Astrocyte of the spinal cord (primary cell): ENCODE measurements around the gene ZCCHC24.

Experiments used
- DNase-seq: peaks from one replicate; pipeline ENCODE4 v3.0.0; 2011; ENCODE audit warnings: low read depth, low spot score
- H3K4me3 ChIP-seq: 2 replicates; pipeline ENCODE4 v1.5.1; 2011; ENCODE audit warnings: low read depth, mild to moderate bottlenecking, low read length, moderate library complexity
- in situ Hi-C: cut with HindIII; loops from 2 replicates; pipeline ENCODE4 v1.10.0; 2017; ENCODE audit warnings: low sequenced_read_pairs
- TF ChIP-seq, protein P1 (sequence below): IDR thresholded peaks from 2 replicates; pipeline ENCODE4 v1.5.1; 2012; ENCODE audit warnings: low read depth, mild to moderate bottlenecking, low read length, inconsistent platforms

The ZCCHC24 gene

DNA sequence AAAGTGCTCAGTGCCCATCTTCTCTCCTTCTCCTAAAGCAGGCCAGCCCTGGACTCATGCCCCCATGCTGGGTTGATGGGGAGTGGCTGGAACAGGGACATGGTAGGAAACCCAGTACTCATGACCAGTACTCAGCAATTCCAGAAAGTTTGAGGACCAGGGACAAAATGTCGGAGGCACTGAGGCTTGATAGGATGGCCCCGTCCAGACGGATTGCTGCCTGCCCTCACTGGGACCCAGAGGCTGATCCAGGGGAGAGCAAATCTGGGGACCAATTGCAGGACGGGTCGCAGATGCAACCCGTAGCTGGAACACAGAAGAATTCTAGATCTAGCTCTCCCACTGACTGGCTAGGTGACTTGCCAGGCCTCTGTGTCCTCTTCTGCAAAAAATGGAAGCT, 5.1 kb downstream of the ZCCHC24 start:
- DNase-seq: no peak
- no peak overlapping the region for H3K4me3 ChIP-seq
- TF ChIP-seq, protein P1, sequence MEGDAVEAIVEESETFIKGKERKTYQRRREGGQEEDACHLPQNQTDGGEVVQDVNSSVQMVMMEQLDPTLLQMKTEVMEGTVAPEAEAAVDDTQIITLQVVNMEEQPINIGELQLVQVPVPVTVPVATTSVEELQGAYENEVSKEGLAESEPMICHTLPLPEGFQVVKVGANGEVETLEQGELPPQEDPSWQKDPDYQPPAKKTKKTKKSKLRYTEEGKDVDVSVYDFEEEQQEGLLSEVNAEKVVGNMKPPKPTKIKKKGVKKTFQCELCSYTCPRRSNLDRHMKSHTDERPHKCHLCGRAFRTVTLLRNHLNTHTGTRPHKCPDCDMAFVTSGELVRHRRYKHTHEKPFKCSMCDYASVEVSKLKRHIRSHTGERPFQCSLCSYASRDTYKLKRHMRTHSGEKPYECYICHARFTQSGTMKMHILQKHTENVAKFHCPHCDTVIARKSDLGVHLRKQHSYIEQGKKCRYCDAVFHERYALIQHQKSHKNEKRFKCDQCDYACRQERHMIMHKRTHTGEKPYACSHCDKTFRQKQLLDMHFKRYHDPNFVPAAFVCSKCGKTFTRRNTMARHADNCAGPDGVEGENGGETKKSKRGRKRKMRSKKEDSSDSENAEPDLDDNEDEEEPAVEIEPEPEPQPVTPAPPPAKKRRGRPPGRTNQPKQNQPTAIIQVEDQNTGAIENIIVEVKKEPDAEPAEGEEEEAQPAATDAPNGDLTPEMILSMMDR: no peak
- in situ Hi-C loops: no loop called here

DNA sequence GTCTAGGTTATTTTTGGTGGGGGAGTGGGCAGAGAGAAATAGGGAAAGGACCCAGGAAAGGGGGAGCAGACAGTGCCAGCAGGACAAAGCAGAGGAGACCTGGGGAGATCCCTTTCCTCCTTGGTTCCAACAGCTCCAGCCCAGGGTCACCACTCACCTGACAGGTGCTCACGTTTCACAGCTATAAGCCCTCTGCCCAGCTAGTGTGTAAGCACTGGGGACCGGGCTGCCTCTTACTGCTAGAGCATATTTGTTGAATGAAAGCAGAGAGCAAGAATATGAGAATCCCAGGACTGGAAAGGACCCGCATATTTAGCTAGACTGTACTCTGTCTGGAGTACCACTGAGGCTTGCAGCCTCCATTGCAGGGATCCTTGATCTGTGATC, 6.7 kb downstream of the ZCCHC24 start:
- TF ChIP-seq, protein P1: no peak
- in situ Hi-C loops: no loop called here
- DNase-seq: no peak
- H3K4me3 ChIP-seq: no peak overlapping the region

DNA sequence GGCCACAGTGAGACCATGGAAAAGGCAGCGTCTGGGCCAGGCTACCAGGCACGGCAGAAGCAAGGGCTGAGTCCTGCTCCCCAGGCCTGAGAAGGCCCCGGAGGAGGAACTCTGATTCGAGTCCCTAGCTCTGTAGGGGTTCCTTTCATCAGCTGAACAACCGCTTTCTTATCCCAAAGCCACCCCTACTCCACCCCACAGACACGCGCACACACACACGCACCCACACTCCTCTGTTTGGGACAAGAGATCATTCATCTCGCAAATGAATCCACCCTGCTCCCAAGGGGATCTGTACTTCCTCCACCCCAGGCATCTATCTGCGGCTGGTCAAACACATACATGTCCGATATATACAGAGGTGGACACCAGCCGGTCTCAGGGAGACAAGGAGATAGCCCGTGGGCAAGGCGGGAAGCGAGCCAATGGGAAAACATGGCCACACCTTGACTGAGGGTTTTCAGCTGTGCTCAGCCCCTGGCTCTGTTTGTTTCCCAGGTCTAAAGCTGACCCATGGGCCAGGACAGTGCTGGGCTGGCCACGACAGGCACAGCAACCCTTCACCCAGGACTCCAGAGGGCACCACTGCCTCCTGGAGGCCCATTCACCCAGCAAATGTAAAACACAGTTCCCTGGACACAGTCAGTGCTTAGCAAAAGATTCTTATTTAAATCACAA, 7.3 kb downstream of the ZCCHC24 start:
- in situ Hi-C loops: no loop called here
- no peak overlapping the region for H3K4me3 ChIP-seq
- no peak for DNase-seq
- TF ChIP-seq, protein P1: peak; percentile 34

DNA sequence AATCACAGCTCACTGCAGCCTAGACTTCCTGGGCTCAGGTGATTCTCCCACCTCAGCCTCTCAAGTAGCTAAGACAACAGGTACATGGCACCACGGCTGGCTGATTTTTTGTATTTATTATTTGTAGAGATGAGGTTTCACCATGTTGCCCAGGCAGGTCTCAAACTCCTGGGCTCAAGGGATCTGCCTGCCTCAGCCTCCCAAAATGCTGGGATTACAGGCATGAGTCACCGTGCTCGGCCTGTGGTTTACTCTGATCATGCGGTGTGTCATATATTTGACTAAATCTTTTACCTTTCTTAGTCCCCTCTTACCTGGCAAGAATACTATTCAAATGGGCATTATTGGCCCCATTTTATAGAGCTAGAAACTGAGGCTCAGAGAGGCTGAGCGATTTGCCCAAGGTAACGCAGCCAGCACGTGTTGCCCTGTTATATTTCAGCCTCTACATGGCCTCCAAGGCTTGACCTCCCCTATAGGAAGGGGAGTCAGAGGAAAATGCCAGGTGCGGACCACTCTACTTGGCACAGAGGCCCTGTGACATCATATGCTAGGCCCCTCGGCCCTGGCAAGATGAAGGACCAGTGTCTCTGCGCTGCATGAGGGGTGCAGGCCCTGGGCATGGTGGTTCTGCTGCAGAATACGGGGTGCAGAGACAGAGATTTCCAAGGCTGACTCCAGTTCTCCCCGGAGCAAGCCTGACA, 8.2 kb downstream of the ZCCHC24 start:
- in situ Hi-C loops: no loop called here
- DNase-seq: no peak
- TF ChIP-seq, protein P1: no peak
- no peak overlapping the region for H3K4me3 ChIP-seq

DNA sequence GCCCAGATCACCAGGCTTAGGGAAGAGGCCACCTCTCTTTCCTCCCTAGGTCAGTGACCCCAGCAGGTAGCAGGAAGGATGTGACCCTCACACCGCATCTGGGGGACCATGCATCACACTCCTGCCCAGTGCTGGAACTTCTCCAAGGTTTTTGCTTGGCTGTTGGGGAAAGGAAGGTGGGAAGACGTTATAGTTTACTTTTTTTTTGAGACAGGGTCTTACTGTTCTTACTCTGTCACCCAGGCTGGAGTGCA, 8.6 kb downstream of the ZCCHC24 start:
- in situ Hi-C loops: no loop called here
- TF ChIP-seq, protein P1: no peak
- H3K4me3 ChIP-seq: no peak overlapping the region
- no peak for DNase-seq

DNA sequence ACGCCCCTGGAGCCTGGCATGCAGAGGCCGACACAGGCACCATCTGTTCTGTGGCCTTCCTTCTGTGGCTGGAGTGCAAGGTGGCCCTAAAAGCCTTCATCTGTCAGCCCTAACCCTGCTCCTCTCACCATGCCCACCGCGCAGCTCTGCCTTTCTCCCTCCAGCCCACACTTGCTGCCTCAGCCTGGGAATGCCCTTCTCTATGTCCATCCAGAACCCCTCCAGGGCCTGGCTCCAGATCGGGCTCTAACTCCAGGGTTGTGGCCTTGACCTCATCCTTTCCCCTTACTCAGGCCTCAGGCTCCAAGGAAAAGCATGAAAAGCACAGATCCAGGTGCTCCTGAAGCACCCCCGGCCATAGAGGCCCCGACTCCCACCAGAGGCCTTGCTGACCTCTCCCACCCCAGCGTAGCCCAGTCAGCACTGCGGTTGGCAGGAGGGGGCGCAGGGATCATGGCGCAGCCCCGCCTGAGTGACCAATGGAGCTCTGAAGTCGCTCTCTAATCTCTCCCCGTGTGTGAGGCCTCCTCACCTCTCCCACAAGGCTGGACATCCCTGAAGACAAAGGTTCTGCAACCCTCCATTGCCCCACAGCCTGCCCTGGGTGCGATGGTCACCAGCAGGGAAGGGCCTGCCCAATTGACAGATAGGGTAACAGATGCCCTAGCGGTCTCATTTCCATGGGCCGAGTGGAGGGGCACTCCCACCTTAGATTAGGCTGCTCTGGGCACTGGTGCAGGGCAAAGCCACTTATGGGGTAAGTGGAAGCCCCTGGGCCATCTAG, 9.2 kb downstream of the ZCCHC24 start:
- in situ Hi-C loops: no loop called here
- no peak for DNase-seq
- H3K4me3 ChIP-seq: no peak overlapping the region
- TF ChIP-seq, protein P1: no peak
